Liver (tissue), 9 donors: ENCODE measurements around the gene GNG7. TPM values are rescaled to one million over a fixed set of nuclear protein-coding genes. Genes with fewer than 3 reads are reported as not detected.
A peak's percentile ranks its signal among the peaks of the same experiment; 100 is the strongest.
"Not testable (repeated sequence)": the region's sequence is repeated elsewhere in the genome, so short reads cannot be mapped to it uniquely, and the experiment has no call there.

Experiments used
- DNase-seq: peaks from one replicate; pipeline ENCODE4 v3.0.0-alpha.2; 2017; ENCODE audit warnings: low spot score
- H3K27ac ChIP-seq, 2 donors: one replicate each; pipeline ENCODE4 v1.7.0; 2013; ENCODE audit warnings: inconsistent platforms in 2 of 2, low read length in 2 of 2, control low read depth in 1 of 2, low read depth in 1 of 2, mild to moderate bottlenecking in 1 of 2
- H3K27me3 ChIP-seq, 4 donors: one replicate each; pipeline versions ENCODE4 v1.6.1 to v1.7.0; 2013; ENCODE audit warnings: low read length in 3 of 4, inconsistent platforms in 1 of 4, mild to moderate bottlenecking in 1 of 4, moderate library complexity in 1 of 4; ENCODE audit not compliant: control insufficient read depth in 4 of 4, insufficient read depth in 4 of 4
- H3K36me3 ChIP-seq, 4 donors: one replicate each; pipeline versions ENCODE4 v1.6.1 to v1.7.0; 2013; ENCODE audit warnings: low read length in 3 of 4, mild to moderate bottlenecking in 3 of 4, low read depth in 1 of 4, moderate library complexity in 1 of 4; ENCODE audit not compliant: control insufficient read depth in 4 of 4, insufficient read depth in 3 of 4
- H3K4me1 ChIP-seq, 4 donors: one replicate each; pipeline versions ENCODE4 v1.6.1 to v1.7.0; 2013; ENCODE audit warnings: low read length in 3 of 4, mild to moderate bottlenecking in 3 of 4, moderate library complexity in 1 of 4; ENCODE audit not compliant: control insufficient read depth in 4 of 4, insufficient read depth in 4 of 4
- H3K4me3 ChIP-seq, 3 donors: one replicate each; pipeline versions ENCODE4 v1.6.1 to v1.7.0; 2013; ENCODE audit warnings: low read length in 3 of 3, control low read depth in 1 of 3, low read depth in 1 of 3, mild to moderate bottlenecking in 1 of 3
- H3K9ac ChIP-seq, 2 donors: one replicate each; pipeline ENCODE4 v1.7.0; 2013; ENCODE audit warnings: low read length in 2 of 2, mild to moderate bottlenecking in 2 of 2, moderate library complexity in 2 of 2, control low read depth in 1 of 2, low read depth in 1 of 2
- H3K9me3 ChIP-seq, 4 donors: one replicate each; pipeline versions ENCODE4 v1.6.1 to v1.7.0; 2013; ENCODE audit warnings: low read length in 3 of 4; ENCODE audit not compliant: control insufficient read depth in 4 of 4
- HNF4G ChIP-seq: IDR thresholded peaks from 2 replicates; pipeline ENCODE4 v1.6.1; 2016; ENCODE audit warnings: antibody characterized with exemption
- NR2F2 ChIP-seq: IDR thresholded peaks from 2 replicates; pipeline ENCODE4 v1.6.1; 2016; ENCODE audit warnings: antibody characterized with exemption
- RAD21 ChIP-seq, 2 donors: IDR thresholded peaks; 2 replicates each; pipeline ENCODE4 v1.6.1; 2016; ENCODE audit warnings: antibody characterized with exemption in 2 of 2, mild to moderate bottlenecking in 2 of 2
- WGBS: extraction: QIAGEN DNeasy Blood & Tissue Kit; methylation state at CpG from one replicate; pipeline ENCODE4 v1.1.7; 2013; 5-methylcytosine and 5-hydroxymethylcytosine counted together
- polyA plus RNA-seq, 2 donors: library from polyadenylated mRNA; stranded (reverse) in 1 of 2; unstranded in 1 of 2; fragments of 200-250 nt in 1 of 2; fragments of >200 nt in 1 of 2; fragmentation: Nextera tagmentation in 1 of 2; extraction: Ambion mirVana in 1 of 2; gene quantifications; one replicate each; pipeline versions ENCODE4 v1.2.1 to v1.2.3, GENCODE V29; 2013 to 2015
- total RNA-seq, 2 donors: library from RNA; depleted of rRNA; stranded (reverse); fragments of >200 nt; gene quantifications; one replicate each; pipeline ENCODE4 v1.2.3, GENCODE V29; 2014
- TF ChIP-seq, protein P1 (sequence below): fragments of 150-350 bp; IDR thresholded peaks from 2 replicates; pipeline ENCODE4 v1.5.1; 2017; ENCODE audit warnings: improper control_type of control experiment, low read depth, low read length; ENCODE audit not compliant: missing input control
- TF ChIP-seq, protein P2 (sequence below): IDR thresholded peaks from 2 replicates; pipeline ENCODE4 v1.6.1; 2016; ENCODE audit warnings: antibody characterized with exemption
- donor health status: healthy.
- donor health status: healthy.
- donor health status: healthy.
- donor health status: healthy.
- donor health status: healthy.

Gene GNG7
- total and polyA plus RNA-seq, 4 donors: 0.75 to 1.9 (median 1.1) TPM

DNA sequence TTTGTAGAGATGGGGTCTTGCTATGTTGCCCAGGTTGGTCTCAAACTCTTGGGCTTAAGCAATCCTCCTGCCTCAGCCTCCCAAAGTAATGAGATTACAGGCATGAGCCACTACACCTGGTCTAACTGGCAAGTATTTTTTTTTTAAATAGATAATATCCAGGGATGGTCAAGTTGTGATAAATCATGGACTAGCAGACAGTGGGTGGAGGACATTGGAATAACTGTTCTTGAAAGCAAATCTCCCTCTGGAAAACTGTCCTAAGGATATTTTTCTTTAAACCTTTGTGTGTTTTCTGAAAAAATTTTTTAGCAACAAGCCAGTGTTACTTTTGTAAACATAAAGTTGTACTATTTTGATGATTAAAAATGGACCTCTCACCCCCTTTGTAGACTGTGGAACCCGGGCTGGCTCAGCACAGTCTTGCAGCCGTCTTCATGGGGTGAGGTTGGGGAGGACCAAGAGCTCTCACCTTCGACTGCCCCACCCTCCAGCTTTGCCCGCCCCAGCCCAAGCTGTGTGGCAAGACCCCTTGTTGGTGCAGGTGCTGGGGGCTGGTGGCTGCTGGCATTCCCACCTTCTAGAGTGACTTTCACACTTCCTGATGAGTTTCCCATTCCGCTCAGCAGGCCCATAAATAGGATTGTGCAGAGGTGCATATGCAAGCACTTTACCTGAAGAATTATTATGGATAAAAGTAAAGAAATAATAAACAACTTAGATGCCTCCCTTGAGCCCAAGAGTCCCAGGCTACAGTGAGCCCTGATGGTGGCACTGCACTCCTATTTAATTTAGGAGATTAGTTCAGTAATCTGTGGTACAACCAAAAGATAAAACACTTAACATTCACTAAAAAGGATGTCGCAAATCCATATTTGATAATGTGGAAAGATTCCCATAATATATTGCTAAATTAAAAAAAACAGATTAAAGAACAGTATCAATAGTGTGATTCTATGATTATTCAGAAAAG lies 119.2 kb downstream of the GNG7 start:
- H3K27ac ChIP-seq: no peak overlapping the region
- H3K27me3 ChIP-seq: no peaks in the 10 kb centered on the region
- H3K36me3 ChIP-seq: no peaks in the 10 kb centered on the region
- 95% methylated on average over 6 of the region's 6 CpGs for WGBS
- H3K9me3 ChIP-seq: no peaks in the 10 kb centered on the region
- H3K4me1 ChIP-seq: peaks cover 5 to 33% (median 19%) of the 10 kb centered on the region in 4 donors
- no peak overlapping the region for H3K4me3 ChIP-seq
- TF ChIP-seq, protein P1, sequence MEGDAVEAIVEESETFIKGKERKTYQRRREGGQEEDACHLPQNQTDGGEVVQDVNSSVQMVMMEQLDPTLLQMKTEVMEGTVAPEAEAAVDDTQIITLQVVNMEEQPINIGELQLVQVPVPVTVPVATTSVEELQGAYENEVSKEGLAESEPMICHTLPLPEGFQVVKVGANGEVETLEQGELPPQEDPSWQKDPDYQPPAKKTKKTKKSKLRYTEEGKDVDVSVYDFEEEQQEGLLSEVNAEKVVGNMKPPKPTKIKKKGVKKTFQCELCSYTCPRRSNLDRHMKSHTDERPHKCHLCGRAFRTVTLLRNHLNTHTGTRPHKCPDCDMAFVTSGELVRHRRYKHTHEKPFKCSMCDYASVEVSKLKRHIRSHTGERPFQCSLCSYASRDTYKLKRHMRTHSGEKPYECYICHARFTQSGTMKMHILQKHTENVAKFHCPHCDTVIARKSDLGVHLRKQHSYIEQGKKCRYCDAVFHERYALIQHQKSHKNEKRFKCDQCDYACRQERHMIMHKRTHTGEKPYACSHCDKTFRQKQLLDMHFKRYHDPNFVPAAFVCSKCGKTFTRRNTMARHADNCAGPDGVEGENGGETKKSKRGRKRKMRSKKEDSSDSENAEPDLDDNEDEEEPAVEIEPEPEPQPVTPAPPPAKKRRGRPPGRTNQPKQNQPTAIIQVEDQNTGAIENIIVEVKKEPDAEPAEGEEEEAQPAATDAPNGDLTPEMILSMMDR: peak; percentile 27
- TF ChIP-seq RAD21 (IDR thresholded peaks at IDR 0.05) (peak; percentile 56 to 57), HNF4G (no peak)
- no peak for DNase-seq
- H3K9ac ChIP-seq: no peak overlapping the region

DNA sequence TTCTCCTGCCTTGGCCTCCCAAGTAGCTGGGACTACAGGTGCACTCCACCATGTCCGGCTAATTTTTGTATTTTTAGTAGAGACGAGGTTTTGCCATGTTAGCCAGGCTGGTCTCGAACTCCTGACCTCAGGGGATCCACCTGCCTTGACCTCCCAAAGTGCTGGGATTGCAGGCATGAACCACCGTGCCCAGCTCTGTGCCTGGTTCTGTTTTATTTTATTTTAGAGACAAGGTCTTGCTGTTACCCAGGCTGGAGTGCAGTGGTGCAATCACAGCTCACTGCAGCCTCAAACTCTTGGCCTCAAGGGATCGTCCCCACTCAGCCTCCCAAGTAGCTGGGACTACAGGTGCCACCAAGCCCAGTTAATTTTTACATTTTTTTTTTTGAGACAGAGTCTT lies 122.1 kb downstream of the GNG7 start:
- WGBS: 93% methylated on average over 5 of the region's 5 CpGs
- not testable (repeated sequence) for H3K36me3 ChIP-seq, H3K27me3 ChIP-seq, DNase-seq, H3K9me3 ChIP-seq, H3K9ac ChIP-seq, H3K4me3 ChIP-seq, H3K27ac ChIP-seq
- peaks cover 8 to 38% (median 27%) of the 10 kb centered on the region in 4 donors for H3K4me1 ChIP-seq

DNA sequence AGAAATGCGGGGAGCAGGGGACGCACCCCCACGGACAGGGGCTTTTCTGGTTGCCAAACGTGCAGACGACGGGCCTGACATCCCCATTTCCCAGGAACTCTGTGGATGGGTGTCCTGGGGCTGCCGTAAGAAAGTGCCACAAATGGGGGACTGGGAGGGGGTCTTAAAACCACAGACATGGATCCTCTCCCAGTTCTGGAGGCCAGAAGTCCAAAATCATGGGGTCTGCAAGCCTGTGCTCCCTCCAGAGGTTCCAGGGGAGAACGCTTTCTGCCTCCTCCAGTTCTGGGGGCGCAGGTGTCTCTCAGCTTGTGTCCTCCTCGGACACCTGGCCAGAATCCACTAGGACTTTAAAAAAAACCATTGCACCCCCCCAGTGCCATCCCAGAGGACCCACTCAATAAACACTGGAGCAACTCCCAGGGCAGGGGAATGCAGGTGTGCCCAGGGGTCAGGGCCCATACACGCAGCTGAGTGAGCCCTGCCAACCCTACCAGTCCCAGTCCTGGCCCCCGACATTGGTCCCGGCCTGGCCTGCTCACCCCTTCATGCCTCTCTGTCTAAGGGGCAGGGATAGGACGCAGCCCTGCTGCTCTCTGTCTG lies 122.7 kb downstream of the GNG7 start:
- H3K4me1 ChIP-seq: peaks cover 8 to 38% (median 28%) of the 10 kb centered on the region in 4 donors
- WGBS: 29% methylated on average over 14 of the region's 14 CpGs

More for the DNA sequence above, 122.7 kb downstream of the GNG7 start:
- Histone ChIP-seq H3K36me3 (no peaks in the 10 kb centered on the region), H3K4me3 (peak overlapping the region; percentile 52 to 63 (median 55)), H3K9ac (peak overlapping the region; percentile 46 to 77), H3K27ac (peak overlapping the region; percentile 89 to 93), H3K27me3 (no peaks in the 10 kb centered on the region), H3K9me3 (no peaks in the 10 kb centered on the region)
- peak; percentile 5 for TF ChIP-seq NR2F2
- TF ChIP-seq, protein P2, sequence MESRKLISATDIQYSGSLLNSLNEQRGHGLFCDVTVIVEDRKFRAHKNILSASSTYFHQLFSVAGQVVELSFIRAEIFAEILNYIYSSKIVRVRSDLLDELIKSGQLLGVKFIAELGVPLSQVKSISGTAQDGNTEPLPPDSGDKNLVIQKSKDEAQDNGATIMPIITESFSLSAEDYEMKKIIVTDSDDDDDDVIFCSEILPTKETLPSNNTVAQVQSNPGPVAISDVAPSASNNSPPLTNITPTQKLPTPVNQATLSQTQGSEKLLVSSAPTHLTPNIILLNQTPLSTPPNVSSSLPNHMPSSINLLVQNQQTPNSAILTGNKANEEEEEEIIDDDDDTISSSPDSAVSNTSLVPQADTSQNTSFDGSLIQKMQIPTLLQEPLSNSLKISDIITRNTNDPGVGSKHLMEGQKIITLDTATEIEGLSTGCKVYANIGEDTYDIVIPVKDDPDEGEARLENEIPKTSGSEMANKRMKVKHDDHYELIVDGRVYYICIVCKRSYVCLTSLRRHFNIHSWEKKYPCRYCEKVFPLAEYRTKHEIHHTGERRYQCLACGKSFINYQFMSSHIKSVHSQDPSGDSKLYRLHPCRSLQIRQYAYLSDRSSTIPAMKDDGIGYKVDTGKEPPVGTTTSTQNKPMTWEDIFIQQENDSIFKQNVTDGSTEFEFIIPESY: no peak
- DNase-seq: no peak
